ENCODE results near the gene CCDC17. TPM values are rescaled to one million over a fixed set of nuclear protein-coding genes. Genes with fewer than 3 reads are reported as not detected.
A peak's percentile ranks its signal among the peaks of the same experiment; 100 is the strongest.

CCDC17 gene
- total RNA-seq, 1 experiment from 2014 or later = 1.9 TPM

DNA sequence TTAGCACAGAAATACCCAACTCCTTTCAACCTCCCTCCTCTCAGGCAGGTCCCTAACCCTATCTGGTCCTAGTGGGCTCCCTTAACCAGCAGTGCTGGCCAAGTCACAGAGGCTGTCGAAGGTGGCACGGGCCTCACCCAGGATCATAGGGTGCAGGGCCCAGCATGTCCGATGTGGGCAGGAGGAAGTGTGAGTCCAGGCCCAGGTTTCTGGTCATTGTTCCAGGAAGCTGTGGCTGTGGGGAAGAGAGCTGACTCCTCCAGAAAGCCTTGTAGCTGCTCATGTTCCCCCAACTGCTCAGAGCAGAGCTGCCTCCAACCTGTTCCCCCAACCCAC, 2.4 kb downstream of the CCDC17 start:
- peak overlapping the region in 1 of 3 experiments; percentile 82; a peak in 2 of 7 replicates for H3K27ac Mint-ChIP-seq
- H3K23me2 ChIP-seq (ENCODE audit: insufficient read length, low read depth, low read length, poor library complexity, severe bottlenecking) = no peaks in the 10 kb centered on the region

More for the DNA sequence above, 2.4 kb downstream of the CCDC17 start:
- H3K79me2 ChIP-seq (ENCODE audit: insufficient read depth, low read length) = no peaks in the 10 kb centered on the region
- H3K9ac ChIP-seq (ENCODE audit: extremely low read depth, insufficient read length, low read length) = no peak overlapping the region
- H3K56ac ChIP-seq (ENCODE audit: insufficient read length, low read depth, low read length) = no peak overlapping the region
- no peak overlapping the region for H2AK5ac ChIP-seq (ENCODE audit: insufficient read length, low read length)
- Mint-ChIP-seq H3K9me3 (no peaks in the 10 kb centered on the region), H3K4me3 (no peak overlapping the region), H3K4me1 (peaks cover 0 to 4% of the 10 kb centered on the region in 2 experiments; a peak in 1 of 4 replicates), H3K36me3 (ENCODE audit: insufficient read depth in 1 of 3, low read depth in 3 of 3) (peaks cover 16 to 48% (median 32%) of the 10 kb centered on the region in 3 experiments; a peak in 6 of 7 replicates), H3K27me3 (ENCODE audit: low read depth) (no peaks in the 10 kb centered on the region)
- H2BK5ac ChIP-seq (ENCODE audit: insufficient read length, low read length) = no peak overlapping the region
- no peak overlapping the region for H2BK12ac ChIP-seq (ENCODE audit: insufficient read length, low read depth, low read length)
- H3K4me2 ChIP-seq (ENCODE audit: insufficient read depth, insufficient read length, low read length) = no peak overlapping the region
- no peak overlapping the region for H3K23ac ChIP-seq (ENCODE audit: insufficient read length, low read depth, low read length)
- TF ChIP-seq, protein P1, sequence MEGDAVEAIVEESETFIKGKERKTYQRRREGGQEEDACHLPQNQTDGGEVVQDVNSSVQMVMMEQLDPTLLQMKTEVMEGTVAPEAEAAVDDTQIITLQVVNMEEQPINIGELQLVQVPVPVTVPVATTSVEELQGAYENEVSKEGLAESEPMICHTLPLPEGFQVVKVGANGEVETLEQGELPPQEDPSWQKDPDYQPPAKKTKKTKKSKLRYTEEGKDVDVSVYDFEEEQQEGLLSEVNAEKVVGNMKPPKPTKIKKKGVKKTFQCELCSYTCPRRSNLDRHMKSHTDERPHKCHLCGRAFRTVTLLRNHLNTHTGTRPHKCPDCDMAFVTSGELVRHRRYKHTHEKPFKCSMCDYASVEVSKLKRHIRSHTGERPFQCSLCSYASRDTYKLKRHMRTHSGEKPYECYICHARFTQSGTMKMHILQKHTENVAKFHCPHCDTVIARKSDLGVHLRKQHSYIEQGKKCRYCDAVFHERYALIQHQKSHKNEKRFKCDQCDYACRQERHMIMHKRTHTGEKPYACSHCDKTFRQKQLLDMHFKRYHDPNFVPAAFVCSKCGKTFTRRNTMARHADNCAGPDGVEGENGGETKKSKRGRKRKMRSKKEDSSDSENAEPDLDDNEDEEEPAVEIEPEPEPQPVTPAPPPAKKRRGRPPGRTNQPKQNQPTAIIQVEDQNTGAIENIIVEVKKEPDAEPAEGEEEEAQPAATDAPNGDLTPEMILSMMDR (conservative IDR thresholded peaks at IDR 0.05) = no peak
- no peak overlapping the region for H2AFZ ChIP-seq (ENCODE audit: low read length)
- H4K20me1 ChIP-seq (ENCODE audit: control insufficient read depth, insufficient read depth, insufficient read length) = no peaks in the 10 kb centered on the region
- no peak overlapping the region for H3K18ac ChIP-seq (ENCODE audit: insufficient read length, low read depth, low read length)
- H3K79me1 ChIP-seq (ENCODE audit: insufficient read depth, low read depth, low read length, poor library complexity, severe bottlenecking) = no peaks in the 10 kb centered on the region
- no peak overlapping the region for H2BK20ac ChIP-seq (ENCODE audit: low read depth, low read length, poor library complexity, severe bottlenecking)
- WGBS (ENCODE audit: extremely low coverage, insufficient read length, low lambda C conversion rate) = no CpG with 5 or more reads among the region's 3 CpGs
- H3K4me1 ChIP-seq (ENCODE audit: insufficient read depth, low read length) = no peaks in the 10 kb centered on the region
- H4K5ac ChIP-seq (ENCODE audit: insufficient read length, low read depth, low read length) = no peak overlapping the region
- H3K27ac ChIP-seq (ENCODE audit: insufficient read length, low read depth, low read length) = peak overlapping the region; percentile 7
- no peak overlapping the region for H3T11ph ChIP-seq (ENCODE audit: low read length)
- H4K8ac ChIP-seq (replicated peaks; ENCODE audit: insufficient read length, low read depth, low read length) = no peak overlapping the region
- no peaks in the 10 kb centered on the region for H3K27me3 ChIP-seq (ENCODE audit: insufficient read depth, low read length)
- no peak overlapping the region for H3K4ac ChIP-seq (ENCODE audit: low read depth, low read length)
- no peak overlapping the region for H3K14ac ChIP-seq (ENCODE audit: insufficient read depth, low read length)
- H3K9me3 ChIP-seq (ENCODE audit: control insufficient read depth, low read depth, low read length) = no peaks in the 10 kb centered on the region
- no peak for DNase-seq
- no peak overlapping the region for H4K91ac ChIP-seq (ENCODE audit: insufficient read length, low read depth, low read length)
- H2BK15ac ChIP-seq (ENCODE audit: low read depth, low read length) = no peak overlapping the region
- H2BK120ac ChIP-seq (ENCODE audit: low read depth, low read length, poor library complexity, severe bottlenecking) = no peak overlapping the region

Data from H9 (cell line).